ENCODE measurements around the gene UBE3B.
"Not testable (repeated sequence)": the region's sequence is repeated elsewhere in the genome, so short reads cannot be mapped to it uniquely, and the experiment has no call there.

Gene UBE3B

GRCh38 chr12:109473526-109474270 is 3.7 kb upstream of the UBE3B start:
- DNase-seq (ENCODE audit: low spot score) = not testable (repeated sequence)

- no peak for DNase-seq (ENCODE audit: low spot score)
Measured at GRCh38 chr12:109475121-109475520, 2.3 kb upstream of the UBE3B start.

DNA sequence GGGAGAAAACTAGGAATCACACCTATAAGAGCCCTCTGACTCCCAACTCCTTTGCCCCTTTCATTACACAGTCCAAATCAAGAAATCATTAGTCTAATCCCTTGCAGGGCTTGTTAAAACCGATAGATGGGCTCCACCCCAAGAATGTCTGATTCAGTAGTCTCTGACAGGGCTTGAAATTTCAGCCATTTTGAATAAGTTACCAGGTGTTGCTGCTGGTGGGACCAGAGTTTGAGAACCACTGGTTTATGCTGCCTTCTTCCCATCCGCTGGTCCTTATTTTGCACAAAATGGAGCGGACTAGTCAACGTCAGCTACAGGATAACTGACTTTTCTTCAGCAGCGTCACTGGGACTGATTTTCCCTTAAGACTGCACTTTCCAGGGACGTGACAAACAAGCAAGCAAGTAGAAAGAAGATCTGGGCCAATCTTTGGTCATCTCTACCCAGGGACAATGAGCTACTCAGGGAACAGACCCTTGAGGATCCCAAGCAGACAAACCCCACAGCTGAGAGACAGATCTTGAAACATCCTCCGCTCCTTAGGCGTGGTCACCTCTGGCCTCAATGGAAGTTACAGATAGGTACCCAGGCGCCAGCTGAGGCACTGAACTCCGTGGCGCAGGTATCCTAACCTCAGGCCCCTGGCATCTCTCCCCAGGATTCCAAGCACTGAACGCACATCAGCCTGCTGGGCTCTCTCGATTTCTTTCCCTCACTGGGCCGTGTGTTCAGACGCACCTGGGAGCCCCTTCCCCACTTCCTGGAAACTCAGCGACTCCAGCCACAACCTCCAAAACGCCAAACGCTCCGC is 1.2 kb upstream of the UBE3B start:
- peak; percentile 25 for DNase-seq (ENCODE audit: low spot score)

GRCh38 chr12:109476807-109477184 is 638 bp upstream of the UBE3B start:
- DNase-seq (ENCODE audit: low spot score) = no peak

DNA sequence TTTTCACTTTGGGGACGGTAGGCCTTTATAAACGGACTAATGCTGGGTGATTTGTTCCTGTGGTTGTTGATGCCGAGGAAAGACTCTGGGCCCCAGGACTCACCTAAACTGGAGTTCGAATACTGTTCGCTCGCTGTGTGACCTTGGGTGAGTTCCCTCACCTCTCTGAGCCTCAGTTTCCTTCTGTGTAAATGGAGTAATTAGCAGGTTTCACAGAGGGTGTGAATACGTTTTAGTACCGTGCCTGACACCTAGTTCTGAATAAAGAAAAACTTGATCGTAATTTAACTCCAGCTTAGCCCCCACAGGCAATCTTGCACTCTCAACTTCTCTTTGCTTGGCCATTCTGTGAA is 505 bp downstream of the UBE3B start:
- DNase-seq (ENCODE audit: low spot score) = no peak

- no peak for DNase-seq (ENCODE audit: low spot score)
Measured at GRCh38 chr12:109479761-109480160, 2.3 kb downstream of the UBE3B start.

- no peak for DNase-seq (ENCODE audit: low spot score)
Measured at GRCh38 chr12:109480356-109480755, 2.9 kb downstream of the UBE3B start.

GRCh38 chr12:109481863-109482262 is 4.4 kb downstream of the UBE3B start:
- DNase-seq (ENCODE audit: low spot score) = no peak

DNA sequence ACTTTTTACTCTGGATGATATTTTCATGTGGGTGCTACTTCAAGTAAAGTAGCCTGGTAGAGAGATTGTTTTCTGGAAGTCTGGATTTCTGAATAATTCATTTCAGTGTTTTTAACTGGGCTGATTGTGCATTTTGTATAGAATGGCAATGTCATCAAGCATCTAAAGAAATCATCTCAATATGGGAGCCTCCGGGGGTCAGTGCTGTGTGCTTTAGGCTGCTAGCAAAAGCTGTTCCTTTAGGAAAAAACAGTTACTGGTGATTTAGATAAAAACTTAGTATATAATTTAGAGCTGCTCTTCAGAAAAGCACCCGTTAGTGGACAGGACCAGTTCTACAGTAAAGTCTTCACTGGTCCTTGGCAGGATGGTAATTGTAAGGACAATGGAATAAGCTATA is 5.1 kb downstream of the UBE3B start:
- DNase-seq (ENCODE audit: low spot score) = no peak

DNA sequence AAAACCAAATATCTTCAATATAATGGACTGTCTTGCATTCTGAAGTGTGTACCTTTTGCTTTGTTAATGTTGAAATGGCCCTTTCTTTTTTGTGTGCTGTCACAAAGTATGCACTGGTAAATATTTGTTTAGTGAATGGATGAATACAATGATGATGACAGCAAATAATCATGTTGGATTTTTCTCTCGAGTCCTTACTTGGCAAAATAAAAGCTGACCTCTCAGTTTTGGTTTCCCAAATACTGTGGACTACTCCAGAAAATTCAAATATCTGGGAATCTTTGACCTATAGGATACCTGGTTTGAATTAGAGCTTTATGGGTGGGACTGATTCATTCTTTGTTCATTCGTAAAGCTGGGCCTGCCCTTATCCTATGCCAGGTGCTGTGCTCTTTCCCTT is 5.5 kb downstream of the UBE3B start:
- DNase-seq (ENCODE audit: low spot score) = no peak

GRCh38 chr12:109483346-109483745 is 5.9 kb downstream of the UBE3B start:
- DNase-seq (ENCODE audit: low spot score) = no peak

GRCh38 chr12:109485201-109485600 is 7.8 kb downstream of the UBE3B start:
- DNase-seq (ENCODE audit: low spot score) = no peak

GRCh38 chr12:109487181-109488050 is 10.0 kb downstream of the UBE3B start:
- no peak for DNase-seq (ENCODE audit: low spot score)

- DNase-seq (ENCODE audit: low spot score) = no peak
Measured at GRCh38 chr12:109488051-109488665, 10.7 kb downstream of the UBE3B start.

- no peak for DNase-seq (ENCODE audit: low spot score)
Measured at GRCh38 chr12:109489016-109489954, 11.9 kb downstream of the UBE3B start.

- DNase-seq (ENCODE audit: low spot score) = no peak
Measured at GRCh38 chr12:109489955-109490565, 12.6 kb downstream of the UBE3B start.

GRCh38 chr12:109491671-109492070 is 14.2 kb downstream of the UBE3B start:
- no peak for DNase-seq (ENCODE audit: low spot score)

- DNase-seq (ENCODE audit: low spot score) = no peak
Measured at GRCh38 chr12:109492371-109492770, 14.9 kb downstream of the UBE3B start.

GRCh38 chr12:109493090-109493489 is 15.7 kb downstream of the UBE3B start:
- DNase-seq (ENCODE audit: low spot score) = no peak

DNA sequence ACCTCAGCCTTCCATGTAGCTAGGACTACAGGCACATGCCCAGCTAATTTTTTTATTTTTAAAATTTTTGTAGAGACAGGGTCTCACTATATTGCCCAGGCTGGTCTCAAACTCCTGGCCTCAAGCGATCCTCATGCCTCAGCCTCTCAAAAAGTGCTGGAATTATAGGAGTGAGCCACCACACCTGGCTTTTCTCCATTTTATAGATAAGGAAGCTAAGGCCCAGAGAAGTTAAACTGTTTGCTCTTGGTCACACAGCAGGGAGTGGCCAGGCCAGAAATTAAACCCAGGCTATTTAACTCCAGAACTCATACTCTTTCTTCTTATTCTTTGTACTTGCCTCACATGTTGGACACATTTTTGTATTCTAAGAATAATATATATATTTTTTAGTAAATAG is 16.5 kb downstream of the UBE3B start:
- DNase-seq (ENCODE audit: low spot score) = no peak
